Mesenteric fat pad (tissue), 1 donor: ENCODE data around the gene ARAP3. TPM values are rescaled to one million over a fixed set of nuclear protein-coding genes. Genes with fewer than 3 reads are reported as not detected.
"Not testable (repeated sequence)": the region's sequence is repeated elsewhere in the genome, so short reads cannot be mapped to it uniquely, and the experiment has no call there.

Source experiments
- DNase-seq: peaks from one replicate; pipeline ENCODE4 v3.0.0-alpha.2; 2020; ENCODE audit warnings: low spot score
- total RNA-seq: library from RNA; stranded (reverse); fragmentation: NEBNext Ultra II Directional; extraction: Animal tissue kit (Norgen Biotek cat#: 25700); gene quantifications from one replicate; pipeline ENCODE4 v1.2.1, GENCODE V29; 2021
- donor health status: DM: yes; HTN: yes; CAD: no.

Gene ARAP3
- total RNA-seq, 1 donor from 2014 or later, result 24.2 TPM

DNA sequence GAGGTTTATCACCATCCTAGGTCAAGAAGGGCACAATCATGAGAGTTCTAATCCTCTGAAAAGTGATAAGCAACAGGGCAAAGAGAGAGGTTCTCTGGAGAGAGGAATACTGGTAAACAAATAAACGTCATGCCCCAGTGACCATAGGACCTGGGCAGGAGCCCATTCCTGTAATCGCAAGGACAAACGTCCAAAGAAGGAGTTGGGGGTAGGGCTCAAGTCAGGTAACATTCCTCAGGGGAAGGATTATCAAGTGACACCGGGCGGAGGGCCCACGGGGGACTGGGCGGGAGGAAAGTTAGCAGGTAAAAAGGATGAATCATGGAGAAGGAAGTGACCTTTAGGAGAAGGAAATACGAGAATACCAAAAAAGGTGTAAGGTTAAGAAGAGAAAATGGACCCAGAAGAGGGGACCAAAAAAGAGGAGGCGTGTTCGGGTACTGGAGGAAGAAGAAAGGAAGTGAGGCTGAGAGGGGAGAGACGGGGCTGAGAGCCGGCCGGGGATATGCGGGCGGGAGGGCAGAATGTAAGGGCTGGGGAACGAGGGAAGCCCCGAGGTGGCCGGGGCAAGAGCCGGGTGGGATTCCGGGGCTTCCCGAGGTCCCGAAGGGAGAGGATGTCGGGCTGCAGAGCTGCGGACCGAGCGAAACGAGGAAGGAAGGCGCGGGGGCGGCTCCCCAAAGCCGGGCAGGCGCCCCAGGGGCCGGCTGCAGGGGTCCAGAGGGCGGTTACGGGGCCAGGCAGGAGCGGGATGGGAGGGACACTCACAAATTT, 63.8 kb downstream of the ARAP3 start:
- DNase-seq, result no peak

DNA sequence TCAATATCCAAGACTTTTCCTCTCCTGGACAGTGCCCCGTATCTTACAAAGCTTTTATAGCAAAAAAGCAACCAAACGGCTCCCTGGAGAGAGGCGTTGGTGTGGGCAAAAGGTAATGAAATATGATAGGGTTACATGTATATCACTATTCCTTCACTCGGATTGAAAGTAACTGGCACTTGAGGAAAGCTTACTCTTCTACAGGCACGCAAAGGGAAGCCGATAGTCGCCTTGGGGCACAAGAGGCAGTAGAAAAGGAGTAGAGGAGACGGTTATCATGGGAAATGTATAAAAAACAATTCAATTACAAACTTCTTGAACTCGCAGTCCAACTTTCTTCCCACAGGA, 64.4 kb downstream of the ARAP3 start:
- no peak for DNase-seq

DNA sequence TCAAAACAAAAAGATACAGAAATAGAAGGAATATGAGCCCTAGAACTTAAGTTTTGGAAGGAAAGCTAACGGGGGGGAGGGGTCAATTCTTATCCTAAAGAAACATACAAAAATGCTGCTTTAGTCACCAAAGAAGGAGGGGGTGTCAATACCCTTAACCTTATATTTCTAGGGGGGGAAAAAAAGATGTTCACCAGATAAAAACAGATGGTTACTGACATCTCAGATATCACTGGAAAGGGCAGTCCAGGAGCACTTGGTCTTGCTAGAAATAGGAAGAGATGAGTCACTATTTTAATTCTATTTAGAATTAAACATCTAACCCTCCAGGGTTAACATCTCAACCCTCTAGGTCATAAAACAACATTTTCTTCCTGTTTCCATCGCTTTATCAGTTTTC, 64.9 kb downstream of the ARAP3 start:
- DNase-seq, result no peak

DNA sequence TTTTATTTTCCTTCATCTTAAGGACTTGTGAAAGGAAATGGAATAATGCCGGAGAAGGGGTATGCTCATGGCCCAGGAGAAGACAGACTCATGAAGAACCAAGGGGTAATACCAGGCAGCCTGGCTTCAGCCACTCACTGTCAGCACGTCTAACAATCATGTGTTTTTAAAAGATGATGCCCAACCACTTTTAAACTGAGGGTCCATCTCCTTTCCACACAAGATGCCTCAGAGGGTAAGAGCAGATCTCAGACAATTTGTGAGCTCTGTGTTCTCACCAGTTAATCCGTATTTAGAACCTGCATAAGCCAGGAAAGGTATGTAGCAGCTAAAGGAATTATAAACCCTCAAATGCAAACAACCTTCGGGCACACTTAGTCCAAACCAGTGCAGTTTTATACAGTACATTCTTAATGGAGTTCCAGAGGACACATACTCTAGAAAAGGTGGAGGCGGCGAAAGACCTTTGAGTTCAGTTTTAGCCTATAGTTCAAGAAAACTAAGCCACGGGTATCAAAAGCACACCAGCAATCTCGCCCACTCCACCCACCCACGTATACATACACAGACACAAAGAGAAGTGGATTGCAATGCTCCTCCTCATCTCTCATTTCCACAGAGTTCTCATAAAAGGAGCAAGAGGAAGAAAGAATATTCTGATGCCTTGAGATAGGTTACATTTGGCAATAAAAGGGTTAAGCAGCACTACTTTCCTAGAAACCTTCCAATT, 65.9 kb downstream of the ARAP3 start:
- no peak for DNase-seq

DNA sequence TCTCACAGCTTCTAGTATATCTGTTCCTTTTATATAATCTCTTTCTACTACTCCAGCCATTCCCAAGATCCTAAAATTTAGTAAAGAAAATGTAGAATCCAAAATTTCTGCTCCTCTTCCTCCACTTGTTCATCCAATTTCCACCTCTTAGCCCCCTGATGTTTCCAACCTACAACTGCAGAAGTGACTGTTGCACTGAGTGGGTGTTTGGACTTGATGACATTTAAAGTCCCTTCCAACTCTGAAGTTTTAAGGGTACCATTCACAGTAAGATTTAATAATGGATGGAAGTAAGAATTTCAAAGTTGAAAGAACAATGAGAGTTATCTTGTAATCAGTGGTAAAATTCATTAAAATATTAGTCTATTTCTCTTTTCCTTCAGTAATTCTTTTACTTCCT, 68.7 kb downstream of the ARAP3 start:
- DNase-seq, result no peak

DNA sequence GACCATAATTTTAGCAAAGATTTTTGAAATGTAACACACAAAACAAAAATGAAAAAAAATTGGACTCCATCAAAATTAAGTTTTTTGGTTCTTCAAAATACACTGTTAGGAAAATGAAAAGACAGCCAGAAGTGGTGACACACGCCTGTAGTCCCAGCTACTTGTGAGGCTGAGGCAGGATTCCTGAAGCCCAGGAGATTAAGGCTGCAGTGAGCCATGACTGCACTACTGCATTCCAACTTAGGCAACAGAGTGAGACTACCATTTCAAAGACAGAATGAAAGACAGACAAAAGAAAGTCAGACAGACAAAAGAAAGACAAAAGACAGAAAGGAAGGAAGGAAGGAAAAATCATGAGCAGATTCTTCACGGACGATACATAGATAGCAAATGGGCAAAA, 70.7 kb downstream of the ARAP3 start:
- no peak for DNase-seq

DNA sequence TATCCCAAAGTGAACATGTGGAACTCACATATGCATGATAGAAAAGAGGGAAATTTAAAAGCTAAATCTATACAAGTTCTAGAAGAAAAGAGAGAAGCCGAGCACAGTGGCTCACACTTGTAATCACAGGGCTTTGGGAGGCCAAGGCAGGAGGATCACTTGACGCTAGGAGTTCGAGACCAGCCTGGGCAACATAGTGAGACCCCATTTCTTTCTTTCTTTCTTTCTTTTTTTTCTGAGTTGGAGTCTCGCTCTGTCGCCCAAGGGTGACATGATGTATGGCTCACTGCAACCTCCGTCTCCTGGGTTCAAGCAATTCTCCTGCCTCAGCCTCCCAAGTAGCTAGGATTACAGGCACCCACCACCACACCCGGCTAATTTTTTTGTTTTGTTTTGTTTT, 72.1 kb downstream of the ARAP3 start:
- DNase-seq, result not testable (repeated sequence)

DNA sequence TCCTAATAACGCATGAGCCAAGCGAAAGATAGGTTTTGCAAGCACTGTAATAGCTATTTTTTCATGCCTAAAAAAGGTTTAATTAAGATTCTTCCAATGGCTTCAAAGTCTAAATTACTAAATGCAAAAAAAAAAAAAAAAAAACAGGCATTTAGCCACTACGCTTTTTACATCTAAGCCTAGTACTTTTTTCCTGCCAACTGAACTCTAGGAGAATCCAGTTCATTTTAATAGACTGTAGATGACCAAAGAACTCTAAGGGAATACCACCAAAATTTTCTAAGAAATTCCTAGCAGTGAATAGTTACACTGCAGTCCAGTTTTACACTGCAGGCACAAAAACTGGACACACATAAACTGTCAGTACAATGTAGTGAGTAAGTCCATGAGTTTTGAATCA, 73.0 kb downstream of the ARAP3 start:
- DNase-seq, result no peak

DNA sequence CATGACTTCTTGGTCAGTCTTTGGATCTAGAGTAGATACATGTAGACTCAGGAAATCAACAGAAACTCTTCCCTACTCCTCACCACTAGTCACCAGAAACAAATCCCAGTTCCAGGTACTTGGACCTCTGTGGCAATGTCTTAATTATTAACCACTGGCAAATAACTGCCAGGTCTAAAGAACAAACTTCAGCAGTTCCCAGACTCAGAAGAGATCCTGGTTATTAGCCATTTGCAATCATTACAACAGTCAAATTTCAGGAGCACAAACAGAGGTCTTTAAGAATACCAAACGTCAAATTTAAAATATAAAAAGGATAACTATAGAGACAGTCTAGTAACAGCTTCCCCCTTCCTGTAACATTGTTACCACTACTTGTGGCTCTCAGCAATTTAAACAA, 73.5 kb downstream of the ARAP3 start:
- DNase-seq, result no peak

DNA sequence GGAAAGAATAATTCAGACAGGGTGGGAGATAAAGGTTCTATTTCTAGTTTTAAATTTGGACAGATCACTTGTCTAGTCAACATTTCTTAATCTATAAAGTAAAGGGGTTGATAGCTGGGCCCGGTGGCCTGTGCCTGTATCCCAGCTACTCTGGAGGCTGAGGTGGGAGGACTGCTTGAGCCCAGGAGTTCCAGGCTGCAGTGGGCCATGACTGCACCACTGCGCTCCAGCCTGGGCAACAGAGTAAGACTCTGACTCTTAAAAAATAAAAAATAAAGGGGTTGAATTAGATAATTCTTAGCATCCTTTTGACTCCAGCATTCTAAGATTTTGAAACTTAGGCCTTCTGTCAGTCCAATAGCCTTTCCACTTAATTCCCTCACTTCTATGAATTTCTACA, 74.0 kb downstream of the ARAP3 start:
- no peak for DNase-seq

DNA sequence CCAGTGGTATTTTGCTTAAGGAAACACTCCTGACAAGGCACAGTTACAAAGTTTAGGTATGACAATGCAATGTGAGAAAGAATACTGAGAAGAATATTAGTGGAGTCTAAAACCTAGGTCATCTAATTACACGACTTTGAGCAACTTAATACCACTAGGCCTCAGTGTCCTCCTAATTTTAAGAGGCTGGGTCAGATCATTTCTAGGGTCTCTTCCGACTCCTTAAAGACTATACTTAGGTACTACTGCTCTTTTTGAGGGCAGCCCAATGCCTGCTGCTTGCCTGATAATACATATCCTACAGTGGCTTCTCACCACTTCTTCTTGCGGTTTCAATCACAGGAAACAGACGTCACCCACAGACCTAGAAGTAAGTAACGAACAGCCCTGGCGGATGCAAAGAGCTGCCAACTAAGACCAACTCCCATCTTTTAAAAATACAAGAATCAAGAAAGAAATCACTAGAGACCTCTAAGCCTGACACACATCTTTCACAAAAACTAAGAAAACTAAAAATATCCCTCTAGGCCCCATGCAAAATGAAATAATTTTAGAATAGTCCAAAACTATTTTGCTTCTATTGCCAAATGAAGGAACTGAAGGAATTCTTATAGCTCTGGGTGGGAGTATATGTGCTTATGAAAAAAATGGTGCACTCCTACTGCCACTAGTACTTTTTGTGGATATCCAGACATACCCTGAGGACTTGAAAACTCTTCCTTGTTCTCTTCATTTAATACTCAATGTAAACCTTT, 76.3 kb downstream of the ARAP3 start:
- DNase-seq, result no peak

DNA sequence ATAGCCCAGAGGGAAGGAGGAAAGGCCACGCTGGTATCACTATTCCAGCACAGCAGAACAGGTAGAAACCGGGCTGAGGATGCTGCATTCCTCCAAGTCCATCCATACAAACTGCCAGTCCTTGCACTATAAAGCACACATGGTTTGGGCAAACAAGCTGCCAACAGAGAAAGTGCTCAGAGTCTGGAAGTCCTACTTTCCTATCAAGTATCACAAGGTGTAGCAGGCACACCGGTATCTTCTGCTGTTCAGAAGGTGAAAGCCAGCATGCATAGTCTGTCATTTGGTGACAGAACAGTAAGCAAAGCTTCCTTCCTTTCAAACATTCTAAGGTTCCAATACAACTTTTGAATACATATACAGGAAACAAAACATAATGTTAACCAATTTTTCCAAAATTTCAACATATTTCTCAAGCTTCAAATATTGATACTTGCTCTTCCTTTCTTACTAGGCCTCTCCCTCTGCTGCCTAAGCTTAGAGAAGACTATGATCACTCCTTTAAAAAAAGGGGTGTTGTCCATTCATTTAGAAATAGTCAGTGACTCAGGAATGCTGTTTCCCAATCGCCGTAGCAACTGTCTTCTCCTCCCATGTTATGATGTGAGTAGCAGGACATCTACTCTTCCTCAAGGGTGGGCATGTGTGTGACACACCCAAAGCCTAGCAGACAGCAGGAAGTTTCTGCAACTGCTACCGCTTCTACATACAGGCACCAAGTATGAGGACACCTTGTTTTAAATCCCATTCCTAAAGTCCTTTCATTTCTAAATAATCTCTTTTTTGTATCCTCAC, 77.9 kb downstream of the ARAP3 start:
- DNase-seq, result no peak

Other genes starting within 250 kb of the ARAP3 start
- gene PCDHGC3, start 206.3 kb downstream of the ARAP3 start, total RNA-seq, result 46.8 TPM
- 1.7 TPM for gene PCDHGC4, start 197.2 kb downstream of the ARAP3 start, total RNA-seq
- gene PCDHGC5, start 193.1 kb downstream of the ARAP3 start, total RNA-seq, result 1.1 TPM
- 49.5 TPM for gene DIAPH1, start 63.2 kb downstream of the ARAP3 start, total RNA-seq
- gene HDAC3, start 45.4 kb downstream of the ARAP3 start, total RNA-seq, result 39.3 TPM
- gene RELL2, start 45.2 kb downstream of the ARAP3 start, total RNA-seq, result 1.5 TPM
- gene FCHSD1, start 30.8 kb downstream of the ARAP3 start, total RNA-seq, result 11.5 TPM
- gene PCDH1, start 196.2 kb upstream of the ARAP3 start, total RNA-seq, result 43.8 TPM
- gene DELE1, start 241.6 kb upstream of the ARAP3 start, total RNA-seq, result 74.0 TPM